ENCODE results near the gene RAB8A.
"Not testable (repeated sequence)": the region's sequence is repeated elsewhere in the genome, so short reads cannot be mapped to it uniquely, and the experiment has no call there.

RAB8A gene

GRCh38 chr19:16143399-16144215, 31.9 kb downstream of the RAB8A start, which contains the start of gene HSH2D:
Gene HSH2D, plus strand, starts transcription at chr19:16143685. Its CDS starts 5,066 bp downstream, at chr19:16148751.
- no peak for FAIRE-seq

GRCh38 chr19:16144216-16144581, 32.5 kb downstream of the RAB8A start:
- no peak for FAIRE-seq

- FAIRE-seq, result no peak
Measured at GRCh38 chr19:16146112-16146511, 34.4 kb downstream of the RAB8A start.

GRCh38 chr19:16148443-16149229, 36.9 kb downstream of the RAB8A start:
- no peak for FAIRE-seq

- no peak for FAIRE-seq
Measured at GRCh38 chr19:16153582-16154336, 42.1 kb downstream of the RAB8A start.

GRCh38 chr19:16154557-16154956, 42.9 kb downstream of the RAB8A start:
- FAIRE-seq, result no peak

GRCh38 chr19:16155128-16155527, 43.4 kb downstream of the RAB8A start:
- no peak for FAIRE-seq

GRCh38 chr19:16156904-16157303, 45.2 kb downstream of the RAB8A start:
- no peak for FAIRE-seq

GRCh38 chr19:16157601-16158000, 45.9 kb downstream of the RAB8A start:
- FAIRE-seq, result no peak

GRCh38 chr19:16159655-16160054, 48.0 kb downstream of the RAB8A start:
- no peak for FAIRE-seq

GRCh38 chr19:16160445-16160942, 48.8 kb downstream of the RAB8A start:
- no peak for FAIRE-seq

GRCh38 chr19:16160943-16161560, 49.4 kb downstream of the RAB8A start:
- FAIRE-seq, result no peak

- no peak for FAIRE-seq
Measured at GRCh38 chr19:16161840-16162239, 50.2 kb downstream of the RAB8A start.

GRCh38 chr19:16164222-16164890, 52.7 kb downstream of the RAB8A start:
- no peak for FAIRE-seq

- FAIRE-seq, result no peak
Measured at GRCh38 chr19:16166417-16166816, 54.7 kb downstream of the RAB8A start.

- FAIRE-seq, result no peak
Measured at GRCh38 chr19:16167055-16167454, 55.4 kb downstream of the RAB8A start.

GRCh38 chr19:16168465-16169081, 56.9 kb downstream of the RAB8A start:
- no peak for FAIRE-seq

- no peak for FAIRE-seq
Measured at GRCh38 chr19:16170134-16170533, 58.4 kb downstream of the RAB8A start.

GRCh38 chr19:16175954-16176353, 64.3 kb downstream of the RAB8A start:
- FAIRE-seq, result no peak

GRCh38 chr19:16178866-16179265, 67.2 kb downstream of the RAB8A start:
- not testable (repeated sequence) for FAIRE-seq

GRCh38 chr19:16180611-16181010, 68.9 kb downstream of the RAB8A start:
- no peak for FAIRE-seq

Data from endometrium (tissue), 2 donors.